Peyer's patch (tissue), 4 donors: ENCODE measurements around the gene CDH2. TPM values are rescaled to one million over a fixed set of nuclear protein-coding genes. Genes with fewer than 3 reads are reported as not detected.
A peak's percentile ranks its signal among the peaks of the same experiment; 100 is the strongest.

Experiments
- DNase-seq, 3 donors: peaks; one replicate each; pipeline ENCODE4 v3.0.0-alpha.2; 2017 to 2019
- H3K27ac ChIP-seq, 4 donors: fragments of 200-600 bp; sonication (generic); one replicate each; pipeline ENCODE4 v1.5.1; 2016 to 2019
- H3K27me3 ChIP-seq, 2 donors: fragments of 200-600 bp; sonication (generic); one replicate each; pipeline ENCODE4 v1.5.1; 2019
- H3K36me3 ChIP-seq, 3 donors: fragments of 200-600 bp; sonication (generic); one replicate each; pipeline ENCODE4 v1.5.1; 2016 to 2019
- H3K4me1 ChIP-seq, 4 donors: fragments of 200-600 bp; sonication (generic); one replicate each; pipeline ENCODE4 v1.5.1; 2016 to 2019
- H3K4me3 ChIP-seq, 4 donors: fragments of 200-600 bp; sonication (generic); 1 replicate in 3 of 4; 2 replicates in 1 of 4; pipeline ENCODE4 v1.5.1; 2016 to 2019; ENCODE audit warnings: mild to moderate bottlenecking in 1 of 4
- H3K9me3 ChIP-seq, 4 donors: fragments of 200-600 bp; sonication (generic); one replicate each; pipeline ENCODE4 v1.5.1; 2016 to 2019; ENCODE audit warnings: mild to moderate bottlenecking in 1 of 4
- CTCF ChIP-seq, 6 experiments: fragments of 450-650 bp in 4 of 6; fragments of 200-600 bp in 2 of 6; sonication (generic) in 1 of 6; IDR thresholded peaks; one replicate each; pipeline ENCODE4 v1.5.1; 2017 to 2019; ENCODE audit warnings: antibody characterized with exemption in 6 of 6, mild to moderate bottlenecking in 3 of 6, moderate library complexity in 1 of 6
- POLR2A ChIP-seq, 2 donors: fragments of 450-650 bp; IDR thresholded peaks; one replicate each; pipeline ENCODE4 v1.5.1; 2017; ENCODE audit warnings: antibody characterized with exemption in 2 of 2, mild to moderate bottlenecking in 2 of 2, moderate library complexity in 2 of 2
- total RNA-seq, 4 donors: library from RNA; depleted of rRNA; stranded (reverse); fragments of >200 nt; gene quantifications; one replicate each; pipeline ENCODE4 v1.1.0, GENCODE V29; 2016

Gene CDH2
- total RNA-seq, 4 donors from 2014 or later = 0.66 to 1.3 TPM; not detected in 2

- DNase-seq = no peak
- TF ChIP-seq CTCF (IDR thresholded peaks at IDR 0.05) = no peak
- TF ChIP-seq POLR2A (IDR thresholded peaks at IDR 0.05) = no peak
- no peaks in the 10 kb centered on the region for H3K9me3 ChIP-seq
- H3K27me3 ChIP-seq = no peaks in the 10 kb centered on the region
- no peaks in the 10 kb centered on the region for H3K36me3 ChIP-seq
- no peak overlapping the region for H3K4me3 ChIP-seq
- no peaks in the 10 kb centered on the region for H3K4me1 ChIP-seq
- H3K27ac ChIP-seq = no peak overlapping the region
Observed at GRCh38 chr18:28109781-28110560, 67.0 kb downstream of the CDH2 start.

DNA sequence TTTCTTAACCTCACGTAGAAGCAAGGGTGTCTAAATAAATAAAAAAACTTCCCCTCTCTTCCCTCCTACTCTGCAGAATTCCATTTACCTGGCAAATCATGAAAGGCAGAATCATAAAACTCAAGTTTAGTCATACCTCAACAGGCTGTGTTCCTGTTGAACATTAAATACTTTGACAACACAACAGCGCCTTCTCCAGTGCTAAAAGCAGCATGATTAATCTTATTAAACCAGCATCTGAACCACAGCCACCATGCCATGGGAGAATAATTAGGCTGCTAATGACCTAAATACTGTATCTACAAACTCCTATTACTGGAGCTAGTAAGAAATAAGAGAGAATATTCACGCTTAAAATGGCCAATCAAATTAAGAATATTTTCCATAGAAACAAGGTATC is 68.1 kb downstream of the CDH2 start:
- Histone ChIP-seq H3K36me3 (no peaks in the 10 kb centered on the region), H3K4me3 (no peak overlapping the region), H3K27ac (no peak overlapping the region), H3K9me3 (no peaks in the 10 kb centered on the region), H3K27me3 (no peaks in the 10 kb centered on the region), H3K4me1 (no peaks in the 10 kb centered on the region)
- DNase-seq = no peak
- TF ChIP-seq POLR2A (IDR thresholded peaks at IDR 0.05) (no peak), CTCF (IDR thresholded peaks at IDR 0.05) (peak in 1 of 6 experiments; percentile 17)

- DNase-seq = no peak
- Histone ChIP-seq H3K36me3 (no peaks in the 10 kb centered on the region), H3K9me3 (no peaks in the 10 kb centered on the region), H3K27ac (no peak overlapping the region), H3K4me3 (no peak overlapping the region), H3K27me3 (no peaks in the 10 kb centered on the region), H3K4me1 (no peaks in the 10 kb centered on the region)
- no peak for TF ChIP-seq POLR2A (IDR thresholded peaks at IDR 0.05)
- TF ChIP-seq CTCF (IDR thresholded peaks at IDR 0.05) = no peak
Observed at GRCh38 chr18:28108254-28108653, 68.7 kb downstream of the CDH2 start.

GRCh38 chr18:28099237-28099636 is 77.7 kb downstream of the CDH2 start:
- Histone ChIP-seq H3K27ac (no peak overlapping the region), H3K4me3 (no peak overlapping the region), H3K9me3 (no peaks in the 10 kb centered on the region), H3K27me3 (no peaks in the 10 kb centered on the region), H3K36me3 (no peaks in the 10 kb centered on the region), H3K4me1 (no peaks in the 10 kb centered on the region)
- TF ChIP-seq CTCF (IDR thresholded peaks at IDR 0.05) (no peak), POLR2A (IDR thresholded peaks at IDR 0.05) (no peak)
- DNase-seq = no peak

DNA sequence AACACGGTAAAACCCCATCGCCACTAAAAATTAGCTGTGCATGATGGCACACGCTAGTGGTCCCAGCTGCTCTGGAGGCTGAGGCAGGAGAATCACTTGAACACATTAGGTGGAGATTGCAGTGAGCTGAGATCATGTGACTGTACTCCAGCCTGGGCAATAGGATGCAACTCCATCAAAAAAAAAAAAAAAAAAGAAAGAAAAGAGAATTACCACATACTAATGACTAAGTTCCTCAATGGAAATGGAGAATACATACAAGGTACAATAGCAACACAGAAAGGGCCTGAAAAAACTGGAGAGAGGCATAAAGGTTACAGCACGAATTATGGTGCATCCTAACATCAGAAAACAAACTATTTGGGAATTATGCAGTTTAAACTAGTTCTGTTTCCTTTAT is 81.3 kb downstream of the CDH2 start:
- no peaks in the 10 kb centered on the region for H3K36me3 ChIP-seq
- H3K27me3 ChIP-seq = no peaks in the 10 kb centered on the region
- no peak overlapping the region for H3K4me3 ChIP-seq
- H3K9me3 ChIP-seq = no peaks in the 10 kb centered on the region
- TF ChIP-seq POLR2A (IDR thresholded peaks at IDR 0.05) (no peak), CTCF (IDR thresholded peaks at IDR 0.05) (no peak)
- DNase-seq = no peak
- no peaks in the 10 kb centered on the region for H3K4me1 ChIP-seq
- H3K27ac ChIP-seq = no peak overlapping the region
